KMS-11 (cell line): ENCODE data around the gene TNNC2.

Source experiments
- H2AFZ ChIP-seq: fragments of 200-600 bp; sonication (generic); 2 replicates; pipeline ENCODE4 v1.6.1; 2016; ENCODE audit warnings: antibody characterized with exemption, mixed run types, low read depth
- H3K27ac ChIP-seq: fragments of 200-600 bp; sonication (generic); 2 replicates; pipeline ENCODE4 v1.6.1; 2016; ENCODE audit warnings: mild to moderate bottlenecking, mixed run types
- H3K27me3 ChIP-seq: fragments of 200-600 bp; sonication (generic); 2 replicates; pipeline ENCODE4 v1.6.1; 2017; ENCODE audit warnings: mild to moderate bottlenecking, low read depth, mixed run types, moderate library complexity; ENCODE audit not compliant: insufficient read depth
- H3K36me3 ChIP-seq: fragments of 200-600 bp; sonication (generic); 2 replicates; pipeline ENCODE4 v1.6.1; 2017; ENCODE audit warnings: mild to moderate bottlenecking, mixed run types; ENCODE audit not compliant: insufficient read depth
- H3K4me1 ChIP-seq: fragments of 200-600 bp; sonication (generic); 2 replicates; pipeline ENCODE4 v1.6.1; 2016; ENCODE audit warnings: mild to moderate bottlenecking, low read depth, mixed run types; ENCODE audit not compliant: poor library complexity, severe bottlenecking
- H3K4me2 ChIP-seq: fragments of 200-600 bp; sonication (generic); 2 replicates; pipeline ENCODE4 v1.7.0; 2016; ENCODE audit warnings: mild to moderate bottlenecking, mixed run types
- H3K4me3 ChIP-seq: fragments of 200-600 bp; sonication (generic); IDR thresholded peaks from 2 replicates; pipeline ENCODE4 v1.6.1; 2017; ENCODE audit warnings: low read depth, low read length, mixed read lengths; ENCODE audit not compliant: insufficient read depth
- H3K79me2 ChIP-seq: fragments of 200-600 bp; sonication (generic); 2 replicates; pipeline ENCODE4 v1.6.1; 2016; ENCODE audit warnings: low read depth, mixed run types; ENCODE audit not compliant: insufficient read depth
- H3K9ac ChIP-seq: fragments of 200-600 bp; sonication (generic); 2 replicates; pipeline ENCODE4 v1.6.1; 2016; ENCODE audit warnings: mild to moderate bottlenecking, mixed run types
- H4K20me1 ChIP-seq: fragments of 200-600 bp; sonication (generic); 2 replicates; pipeline ENCODE4 v1.6.1; 2016; ENCODE audit warnings: mild to moderate bottlenecking, mixed run types; ENCODE audit not compliant: insufficient read depth
- CTCF ChIP-seq: fragments of 200-600 bp; sonication (generic); conservative IDR thresholded peaks from 2 replicates; pipeline ENCODE4 v1.6.1; 2017; ENCODE audit warnings: low read depth, mild to moderate bottlenecking, antibody characterized with exemption, low read length, moderate library complexity, mixed read lengths

The TNNC2 gene

GRCh38 chr20:45850926-45851325 is 23.8 kb upstream of the TNNC2 start:
- Histone ChIP-seq H3K4me2 (no peak overlapping the region), H3K27ac (no peak overlapping the region), H3K4me1 (peaks cover 6% of the 10 kb centered on the region), H3K79me2 (peaks cover 12% of the 10 kb centered on the region), H4K20me1 (no peaks in the 10 kb centered on the region), H3K36me3 (no peaks in the 10 kb centered on the region), H2AFZ (no peak overlapping the region), H3K27me3 (no peaks in the 10 kb centered on the region), H3K9ac (no peak overlapping the region), H3K4me3 (no peak overlapping the region)
- no peak for TF ChIP-seq CTCF

- H3K4me2 ChIP-seq = no peak overlapping the region
- no peak overlapping the region for H3K9ac ChIP-seq
- no peaks in the 10 kb centered on the region for H3K27me3 ChIP-seq
- no peak overlapping the region for H2AFZ ChIP-seq
- peaks cover 8% of the 10 kb centered on the region; the same call in 1 of the 2 replicates for H3K79me2 ChIP-seq
- no peak for TF ChIP-seq CTCF
- no peaks in the 10 kb centered on the region for H4K20me1 ChIP-seq
- H3K4me1 ChIP-seq = no peaks in the 10 kb centered on the region
- H3K36me3 ChIP-seq = no peaks in the 10 kb centered on the region
- H3K4me3 ChIP-seq = no peak overlapping the region
- H3K27ac ChIP-seq = no peak overlapping the region
Observed at GRCh38 chr20:45850238-45850637, 23.1 kb upstream of the TNNC2 start.

- Histone ChIP-seq H3K4me2 (no peak overlapping the region), H3K79me2 (no peaks in the 10 kb centered on the region), H3K9ac (no peak overlapping the region), H3K36me3 (no peaks in the 10 kb centered on the region), H2AFZ (no peak overlapping the region), H3K4me3 (no peak overlapping the region), H3K27me3 (no peaks in the 10 kb centered on the region), H3K4me1 (no peaks in the 10 kb centered on the region), H4K20me1 (no peaks in the 10 kb centered on the region), H3K27ac (no peak overlapping the region)
- TF ChIP-seq CTCF = no peak
Observed at GRCh38 chr20:45848969-45849582, 22.0 kb upstream of the TNNC2 start.

- H3K36me3 ChIP-seq = no peaks in the 10 kb centered on the region
Observed at GRCh38 chr20:45848421-45848820, 21.3 kb upstream of the TNNC2 start.

More at GRCh38 chr20:45848421-45848820, 21.3 kb upstream of the TNNC2 start:
- H3K27me3 ChIP-seq = no peaks in the 10 kb centered on the region
- H4K20me1 ChIP-seq = no peaks in the 10 kb centered on the region
- H3K27ac ChIP-seq = no peak overlapping the region
- H3K79me2 ChIP-seq = no peaks in the 10 kb centered on the region
- H3K4me3 ChIP-seq = no peak overlapping the region
- no peak overlapping the region for H2AFZ ChIP-seq
- H3K4me2 ChIP-seq = no peak overlapping the region
- no peak for TF ChIP-seq CTCF
- no peak overlapping the region for H3K9ac ChIP-seq
- H3K4me1 ChIP-seq = no peaks in the 10 kb centered on the region
